Measurements from ENCODE around the gene ERC1.

The ERC1 gene

GRCh38 chr12:966724-967123 lies 24.3 kb upstream of the ERC1 start:
- ChIA-PET POLR2A (no interaction called here), CTCF (interaction anchor here (1.4 kb wide), 1 partner anchor 126 kb away, joined by 4 read pairs; no protein-coding TSS in a partner anchor)
- no peak for DNase-seq (ENCODE audit: extremely low spot score)
- TF ChIP-seq, protein P1, sequence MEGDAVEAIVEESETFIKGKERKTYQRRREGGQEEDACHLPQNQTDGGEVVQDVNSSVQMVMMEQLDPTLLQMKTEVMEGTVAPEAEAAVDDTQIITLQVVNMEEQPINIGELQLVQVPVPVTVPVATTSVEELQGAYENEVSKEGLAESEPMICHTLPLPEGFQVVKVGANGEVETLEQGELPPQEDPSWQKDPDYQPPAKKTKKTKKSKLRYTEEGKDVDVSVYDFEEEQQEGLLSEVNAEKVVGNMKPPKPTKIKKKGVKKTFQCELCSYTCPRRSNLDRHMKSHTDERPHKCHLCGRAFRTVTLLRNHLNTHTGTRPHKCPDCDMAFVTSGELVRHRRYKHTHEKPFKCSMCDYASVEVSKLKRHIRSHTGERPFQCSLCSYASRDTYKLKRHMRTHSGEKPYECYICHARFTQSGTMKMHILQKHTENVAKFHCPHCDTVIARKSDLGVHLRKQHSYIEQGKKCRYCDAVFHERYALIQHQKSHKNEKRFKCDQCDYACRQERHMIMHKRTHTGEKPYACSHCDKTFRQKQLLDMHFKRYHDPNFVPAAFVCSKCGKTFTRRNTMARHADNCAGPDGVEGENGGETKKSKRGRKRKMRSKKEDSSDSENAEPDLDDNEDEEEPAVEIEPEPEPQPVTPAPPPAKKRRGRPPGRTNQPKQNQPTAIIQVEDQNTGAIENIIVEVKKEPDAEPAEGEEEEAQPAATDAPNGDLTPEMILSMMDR (IDR thresholded peaks at IDR 0.05; ENCODE audit: control extremely low read depth, extremely low read depth, low read depth, missing control alignments) = no peak

DNA sequence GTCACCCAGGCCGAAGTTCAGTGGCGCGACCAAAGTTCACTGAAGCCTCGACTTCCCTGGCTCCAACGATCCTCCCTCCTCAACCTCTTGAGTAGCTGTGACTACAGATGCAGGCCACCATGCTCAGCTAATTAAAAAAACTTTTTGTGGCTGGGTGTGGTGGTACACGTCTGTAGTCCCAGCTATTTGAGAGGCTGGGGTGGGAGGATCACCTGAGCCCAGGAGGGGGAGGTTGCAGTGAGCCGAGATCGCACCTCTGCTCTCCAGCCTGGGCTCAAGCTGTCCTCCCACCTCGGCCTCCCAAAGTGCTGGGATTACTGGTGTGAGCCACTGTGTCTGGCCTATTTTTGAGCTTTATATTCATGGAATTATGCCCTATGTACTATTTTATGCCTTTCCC lies 23.4 kb upstream of the ERC1 start:
- no peak for DNase-seq (ENCODE audit: extremely low spot score)
- CTCF ChIA-PET = interaction anchor here (0.6 to 1.8 kb wide), 8 partner anchors 8 to 515 kb away, joined by 3 to 8 read pairs (median 4); partner anchors contain the start of gene RAD52
- TF ChIP-seq, protein P1 (IDR thresholded peaks at IDR 0.05; ENCODE audit: control extremely low read depth, extremely low read depth, low read depth, missing control alignments) = no peak
- POLR2A ChIA-PET = no interaction called here

DNA sequence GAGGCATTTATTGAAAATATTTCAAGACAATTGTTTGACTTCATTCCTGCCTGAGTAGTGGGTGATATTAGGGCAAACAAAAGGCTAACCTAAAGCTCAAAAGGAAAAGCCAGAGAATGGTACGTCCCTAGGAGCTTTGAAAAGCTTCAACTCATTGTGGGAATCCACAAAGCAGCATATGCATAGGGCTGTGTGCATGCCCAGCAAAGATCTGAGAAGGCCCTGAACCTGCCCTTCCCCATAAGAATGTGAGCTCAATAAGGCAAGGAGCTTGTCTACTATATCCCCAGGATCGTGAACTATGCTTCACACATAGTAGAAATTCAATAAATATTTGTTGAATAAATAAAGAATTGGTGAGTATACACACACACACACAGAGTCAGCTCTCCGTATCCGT lies 22.5 kb upstream of the ERC1 start:
- no peak for DNase-seq (ENCODE audit: extremely low spot score)
- ChIA-PET POLR2A (interaction anchor here (0.6 kb wide), 1 partner anchor 33 kb away, joined by 5 read pairs; no protein-coding TSS in a partner anchor), CTCF (interaction anchor here (1.4 to 1.8 kb wide), 4 partner anchors 9 to 516 kb away, joined by 3 to 8 read pairs (median 4); partner anchors contain the start of gene RAD52)
- TF ChIP-seq, protein P1 (IDR thresholded peaks at IDR 0.05; ENCODE audit: control extremely low read depth, extremely low read depth, low read depth, missing control alignments) = no peak

DNA sequence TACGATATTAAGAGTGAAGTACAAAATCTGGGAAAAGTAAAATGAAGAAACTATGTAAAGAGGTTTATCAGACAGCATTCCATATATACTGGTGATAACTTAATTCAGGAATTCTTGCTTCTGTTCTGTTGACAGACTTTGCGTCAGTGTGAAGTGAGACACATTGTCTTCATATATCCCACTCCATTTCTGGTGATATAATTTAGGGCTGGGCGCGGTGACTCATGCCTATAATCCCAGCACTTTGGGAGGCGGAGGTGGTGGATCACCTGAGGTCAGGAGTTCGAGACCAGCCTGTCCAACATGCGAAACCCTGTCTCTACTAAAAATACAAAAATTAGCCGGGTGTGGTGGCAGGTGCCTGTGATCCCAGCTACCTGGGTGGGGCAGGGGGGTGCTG lies 21.2 kb upstream of the ERC1 start:
- CTCF ChIA-PET = interaction anchor here (1.0 kb wide), 1 partner anchor 21 kb away, joined by 3 read pairs; the partner anchor contains the start of gene RAD52
- DNase-seq (ENCODE audit: extremely low spot score) = no peak
- POLR2A ChIA-PET = no interaction called here
- TF ChIP-seq, protein P1 (IDR thresholded peaks at IDR 0.05; ENCODE audit: control extremely low read depth, extremely low read depth, low read depth, missing control alignments) = no peak

DNA sequence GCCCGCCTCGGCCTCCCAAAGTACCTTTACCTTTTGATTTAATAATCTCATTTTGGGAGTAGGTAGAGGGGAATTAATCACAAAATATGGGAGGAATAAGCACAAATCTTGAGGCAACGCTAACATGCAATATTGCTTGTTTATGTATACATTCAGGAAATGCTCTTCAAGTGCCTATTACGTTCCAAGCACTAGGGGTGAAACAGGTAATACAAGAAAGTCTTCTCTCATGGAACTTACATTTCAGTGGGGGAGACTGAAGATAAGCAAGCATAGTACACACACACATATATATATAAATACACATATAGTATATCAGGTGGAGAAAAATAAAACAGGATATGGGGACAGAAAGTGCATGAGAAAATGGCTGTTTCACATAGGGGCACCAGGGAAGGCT lies 19.0 kb upstream of the ERC1 start:
- no peak for DNase-seq (ENCODE audit: extremely low spot score)
- TF ChIP-seq, protein P1 (IDR thresholded peaks at IDR 0.05; ENCODE audit: control extremely low read depth, extremely low read depth, low read depth, missing control alignments) = no peak
- ChIA-PET CTCF (no interaction called here), POLR2A (interaction anchor here (0.7 kb wide), 1 partner anchor 580 kb away, joined by 5 read pairs; no protein-coding TSS in a partner anchor)

DNA sequence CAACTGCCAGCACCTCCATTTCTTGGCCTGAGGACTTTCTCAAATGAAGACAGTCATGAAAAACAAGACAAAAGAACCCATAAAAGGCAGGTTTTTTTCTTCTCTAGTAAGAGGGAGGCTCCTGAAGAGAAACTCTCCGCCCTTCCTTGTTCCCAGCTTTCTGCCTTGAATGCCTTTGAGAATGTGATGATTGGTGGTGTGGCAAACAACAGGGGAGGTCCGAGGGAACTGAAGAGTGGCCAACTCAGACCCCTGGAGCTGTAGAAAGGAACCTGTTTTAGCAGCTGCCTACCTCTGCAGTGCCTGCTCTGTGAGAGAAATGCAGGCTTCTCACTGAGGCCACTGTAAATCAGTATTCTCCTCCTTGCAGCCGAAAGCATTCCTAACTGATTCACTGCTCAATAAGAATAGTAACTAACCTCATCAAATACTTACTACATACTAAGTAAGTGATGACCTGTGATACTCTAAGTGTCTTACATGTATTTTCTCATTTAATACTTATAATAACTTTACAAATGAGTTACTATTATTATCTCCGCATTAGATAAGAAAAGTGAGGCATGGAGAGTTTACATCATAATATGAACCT lies 16.7 kb upstream of the ERC1 start:
- ChIA-PET CTCF (interaction anchor here (1.0 to 1.5 kb wide), 3 partner anchors 14 to 25 kb away, joined by 3 to 5 read pairs (median 3); partner anchors contain the start of gene RAD52), POLR2A (no interaction called here)
- TF ChIP-seq, protein P1 (IDR thresholded peaks at IDR 0.05; ENCODE audit: control extremely low read depth, extremely low read depth, low read depth, missing control alignments) = no peak
- no peak for DNase-seq (ENCODE audit: extremely low spot score)
